GM19463 (cell line): Measurements from ENCODE around the gene PELI2.

Source experiments
- ATAC-seq: cut with Tn5 transposase; IDR thresholded peaks from one replicate; pipeline ENCODE4 v1.9.1; 2021; ENCODE audit warnings: mild to moderate bottlenecking, moderate library complexity; ENCODE audit not compliant: unreplicated experiment

Gene PELI2

GRCh38 chr14:56170877-56171422 lies 52.7 kb downstream of the PELI2 start:
- no peak for ATAC-seq

- no peak for ATAC-seq
Observed at GRCh38 chr14:56172074-56172473, 53.9 kb downstream of the PELI2 start.

- ATAC-seq, result no peak
Observed at GRCh38 chr14:56172571-56172971, 54.4 kb downstream of the PELI2 start.

GRCh38 chr14:56173365-56173922 lies 55.2 kb downstream of the PELI2 start:
- no peak for ATAC-seq

- ATAC-seq, result no peak
Observed at GRCh38 chr14:56175773-56176172, 57.6 kb downstream of the PELI2 start.

- ATAC-seq, result no peak
Observed at GRCh38 chr14:56176530-56176929, 58.3 kb downstream of the PELI2 start.

- no peak for ATAC-seq
Observed at GRCh38 chr14:56177036-56177435, 58.8 kb downstream of the PELI2 start.

- no peak for ATAC-seq
Observed at GRCh38 chr14:56180754-56181542, 62.7 kb downstream of the PELI2 start.

GRCh38 chr14:56181681-56182085 lies 63.5 kb downstream of the PELI2 start:
- ATAC-seq, result no peak

GRCh38 chr14:56182410-56182809 lies 64.2 kb downstream of the PELI2 start:
- no peak for ATAC-seq

GRCh38 chr14:56183631-56184157 lies 65.5 kb downstream of the PELI2 start:
- no peak for ATAC-seq

GRCh38 chr14:56185992-56186391 lies 67.8 kb downstream of the PELI2 start:
- ATAC-seq, result no peak

GRCh38 chr14:56187736-56188135 lies 69.5 kb downstream of the PELI2 start:
- ATAC-seq, result no peak

- ATAC-seq, result no peak
Observed at GRCh38 chr14:56189307-56189706, 71.1 kb downstream of the PELI2 start.

- ATAC-seq, result no peak
Observed at GRCh38 chr14:56193347-56193746, 75.1 kb downstream of the PELI2 start.

- no peak for ATAC-seq
Observed at GRCh38 chr14:56194042-56194441, 75.8 kb downstream of the PELI2 start.

GRCh38 chr14:56195223-56195622 lies 77.0 kb downstream of the PELI2 start:
- ATAC-seq, result no peak

GRCh38 chr14:56195704-56196103 lies 77.5 kb downstream of the PELI2 start:
- ATAC-seq, result peak; percentile 68

- ATAC-seq, result no peak
Observed at GRCh38 chr14:56196274-56196673, 78.1 kb downstream of the PELI2 start.

- ATAC-seq, result no peak
Observed at GRCh38 chr14:56197150-56197549, 78.9 kb downstream of the PELI2 start.

- ATAC-seq, result no peak
Observed at GRCh38 chr14:56198438-56198837, 80.2 kb downstream of the PELI2 start.
